ENCODE measurements around the gene DEGS1. TPM values are rescaled to one million over a fixed set of nuclear protein-coding genes. Genes with fewer than 3 reads are reported as not detected.

DEGS1 gene
- 43.3 TPM for total RNA-seq

DNA sequence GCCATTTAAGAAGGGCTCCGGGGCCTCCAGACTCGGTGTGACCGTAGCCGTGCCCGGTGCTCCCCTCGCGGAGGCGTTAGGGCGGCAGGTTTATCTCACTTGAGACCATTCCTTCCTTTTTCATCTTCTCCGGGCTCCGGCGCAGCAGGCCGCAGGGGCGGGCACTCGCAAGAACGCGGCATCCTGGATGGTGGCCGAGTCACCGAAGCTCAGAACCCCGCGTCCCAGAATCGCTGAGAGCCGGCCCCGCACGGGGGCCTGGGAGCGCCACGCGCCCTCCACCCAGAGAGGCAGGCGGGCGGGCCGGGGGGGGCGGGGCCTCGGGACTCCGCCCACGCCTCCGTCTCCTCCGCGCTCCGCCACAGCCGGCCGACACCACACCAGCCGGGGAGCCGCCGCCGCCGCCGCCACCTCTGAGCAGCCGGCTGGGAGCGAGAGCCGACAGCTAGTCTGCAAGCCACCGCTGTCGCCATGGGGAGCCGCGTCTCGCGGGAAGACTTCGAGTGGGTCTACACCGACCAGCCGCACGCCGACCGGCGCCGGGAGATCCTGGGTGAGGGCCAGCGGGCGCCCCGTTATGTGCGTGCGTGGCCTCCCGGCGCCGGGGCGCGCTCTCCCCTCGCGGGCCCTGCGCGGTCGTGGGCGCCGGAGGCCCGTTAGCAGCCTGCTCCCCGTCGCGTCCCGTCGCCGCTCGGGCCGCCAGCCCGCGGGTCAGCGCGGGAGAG lies at the start of gene DEGS1:
Gene DEGS1, plus strand, starts transcription at position 375 of the 725 bp plus-strand sequence. Its CDS starts 97 bp downstream, at position 472.
- no peaks in the 10 kb centered on the region for H3K9me3 ChIP-seq (ENCODE audit: control insufficient read depth in 3 of 3, low read length in 3 of 3)
- no peaks in the 10 kb centered on the region for H3K27me3 ChIP-seq (ENCODE audit: control insufficient read depth in 3 of 3, insufficient read depth in 3 of 3, low read length in 3 of 3)
- peaks cover 9 to 15% (median 13%) of the 10 kb centered on the region in 3 donors for H3K4me1 ChIP-seq (ENCODE audit: control insufficient read depth in 3 of 3, insufficient read depth in 3 of 3, low read length in 3 of 3)
- peak within 1 kb of the TSS; percentile 81 to 93 (median 88) for H3K9ac ChIP-seq (ENCODE audit: low read depth in 1 of 3, low read length in 3 of 3)
- peak within 1 kb of the TSS; percentile 88 for H3K27ac ChIP-seq (ENCODE audit: low read depth, low read length)
- no peaks in the 10 kb centered on the region for H3K36me3 ChIP-seq (ENCODE audit: control insufficient read depth in 3 of 3, insufficient read depth in 3 of 3, low read length in 3 of 3)
- peak within 1 kb of the TSS; percentile 85 to 92 (median 90) for H3K4me3 ChIP-seq (ENCODE audit: low read length in 3 of 3)

DNA sequence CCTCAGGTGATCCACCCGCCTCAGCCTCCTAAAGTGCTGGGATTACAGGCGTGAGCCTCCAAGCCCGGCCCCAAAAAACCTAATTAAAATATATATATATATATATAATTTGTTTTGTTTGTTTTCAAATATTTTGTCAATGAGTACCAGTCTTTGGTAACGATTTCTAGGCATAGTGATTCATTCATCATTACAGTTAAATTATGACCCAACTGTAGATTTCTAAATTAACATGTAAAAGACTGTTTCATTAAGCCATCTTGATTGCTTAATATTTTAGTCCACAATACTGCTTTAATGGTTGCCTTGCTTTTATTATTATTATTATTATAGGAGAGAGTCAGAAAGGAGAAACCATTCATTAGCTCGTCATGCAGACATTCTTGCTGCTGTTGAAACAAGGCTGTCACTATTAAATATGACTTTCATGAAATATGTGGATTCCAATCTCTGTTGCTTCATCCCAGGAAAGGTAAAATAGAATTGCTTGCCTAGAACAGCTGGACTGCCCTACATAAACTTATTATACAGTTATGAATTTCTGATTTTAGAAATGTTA lies 49.2 kb upstream of the DEGS1 start:
- Histone ChIP-seq H3K4me1 (ENCODE audit: control insufficient read depth in 3 of 3, insufficient read depth in 3 of 3, low read length in 3 of 3) (no peaks in the 10 kb centered on the region), H3K9me3 (ENCODE audit: control insufficient read depth in 3 of 3, low read length in 3 of 3) (peaks cover 0 to 3% (median 0%) of the 10 kb centered on the region in 3 donors), H3K9ac (ENCODE audit: low read depth in 1 of 3, low read length in 3 of 3) (no peak overlapping the region), H3K4me3 (ENCODE audit: low read length in 3 of 3) (no peak overlapping the region), H3K27me3 (ENCODE audit: control insufficient read depth in 3 of 3, insufficient read depth in 3 of 3, low read length in 3 of 3) (no peaks in the 10 kb centered on the region), H3K36me3 (ENCODE audit: control insufficient read depth in 3 of 3, insufficient read depth in 3 of 3, low read length in 3 of 3) (peaks cover 5 to 37% (median 34%) of the 10 kb centered on the region in 3 donors), H3K27ac (ENCODE audit: low read depth, low read length) (no peak overlapping the region)

DNA sequence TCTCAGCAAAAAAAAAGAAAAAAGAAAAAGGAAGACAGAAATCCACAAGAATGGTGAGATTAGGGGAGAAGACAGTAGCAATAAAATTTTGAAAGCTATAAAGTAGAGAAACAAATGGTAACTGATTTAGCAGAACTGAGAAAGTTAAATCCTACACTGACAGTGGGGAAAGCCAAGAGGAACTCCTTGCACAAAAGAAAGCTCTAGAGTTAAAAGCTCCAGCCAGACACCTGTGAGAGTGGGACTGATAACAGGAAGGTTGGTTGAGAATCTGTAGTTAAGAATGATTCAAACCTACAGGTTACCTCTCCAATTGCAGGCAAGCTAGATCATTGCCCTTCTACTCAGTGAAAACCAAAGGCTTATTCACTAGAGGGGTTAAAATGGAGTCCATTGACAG lies 45.5 kb upstream of the DEGS1 start:
- no peaks in the 10 kb centered on the region for H3K27me3 ChIP-seq (ENCODE audit: control insufficient read depth in 3 of 3, insufficient read depth in 3 of 3, low read length in 3 of 3)
- H3K4me3 ChIP-seq (ENCODE audit: low read length in 3 of 3) = no peak overlapping the region
- no peak overlapping the region for H3K27ac ChIP-seq (ENCODE audit: low read depth, low read length)
- H3K36me3 ChIP-seq (ENCODE audit: control insufficient read depth in 3 of 3, insufficient read depth in 3 of 3, low read length in 3 of 3) = peaks cover 5 to 19% (median 19%) of the 10 kb centered on the region in 3 donors
- H3K9ac ChIP-seq (ENCODE audit: low read depth in 1 of 3, low read length in 3 of 3) = no peak overlapping the region
- no peaks in the 10 kb centered on the region for H3K4me1 ChIP-seq (ENCODE audit: control insufficient read depth in 3 of 3, insufficient read depth in 3 of 3, low read length in 3 of 3)
- no peaks in the 10 kb centered on the region for H3K9me3 ChIP-seq (ENCODE audit: control insufficient read depth in 3 of 3, low read length in 3 of 3)

DNA sequence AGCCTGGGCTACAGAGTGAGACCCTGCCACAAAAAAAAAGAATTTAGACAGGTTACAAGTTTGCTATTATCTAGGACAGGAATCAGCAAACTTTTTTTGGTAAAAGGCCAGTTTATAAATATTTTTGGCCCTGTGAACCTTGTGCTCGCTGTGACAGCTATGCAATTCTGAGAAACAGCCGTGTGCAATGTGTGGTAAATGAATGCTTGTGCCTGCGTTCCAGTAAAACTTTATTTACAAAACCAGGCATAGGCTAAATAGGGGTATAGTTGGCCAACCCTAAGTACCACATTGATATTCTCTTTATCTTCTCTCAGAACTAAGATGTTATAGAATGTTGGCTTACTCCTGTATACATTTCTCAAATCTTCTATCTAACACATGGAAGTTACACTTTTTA lies 44.8 kb upstream of the DEGS1 start:
- Histone ChIP-seq H3K9ac (ENCODE audit: low read depth in 1 of 3, low read length in 3 of 3) (no peak overlapping the region), H3K27ac (ENCODE audit: low read depth, low read length) (no peak overlapping the region), H3K4me1 (ENCODE audit: control insufficient read depth in 3 of 3, insufficient read depth in 3 of 3, low read length in 3 of 3) (no peaks in the 10 kb centered on the region), H3K4me3 (ENCODE audit: low read length in 3 of 3) (no peak overlapping the region), H3K9me3 (ENCODE audit: control insufficient read depth in 3 of 3, low read length in 3 of 3) (no peaks in the 10 kb centered on the region), H3K36me3 (ENCODE audit: control insufficient read depth in 3 of 3, insufficient read depth in 3 of 3, low read length in 3 of 3) (peaks cover 5 to 13% (median 12%) of the 10 kb centered on the region in 3 donors), H3K27me3 (ENCODE audit: control insufficient read depth in 3 of 3, insufficient read depth in 3 of 3, low read length in 3 of 3) (no peaks in the 10 kb centered on the region)

DNA sequence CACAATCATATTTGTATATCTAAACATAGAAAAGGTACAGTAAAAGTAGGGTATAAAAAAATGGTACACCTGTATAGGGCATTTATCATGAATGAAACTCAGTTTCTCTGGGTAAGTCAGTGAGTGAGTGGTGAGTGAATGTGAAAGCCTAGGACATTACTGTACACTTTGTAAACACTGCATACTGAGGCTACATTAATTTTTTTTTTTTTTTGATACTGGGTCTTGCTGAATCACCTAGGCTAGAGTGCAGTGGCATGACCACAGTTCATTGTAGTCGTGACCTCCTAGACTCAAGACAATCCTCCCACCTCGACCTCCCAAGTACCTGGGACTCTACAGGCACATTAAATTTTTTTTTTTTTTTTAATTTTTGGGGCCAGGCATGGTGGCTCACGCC lies 41.3 kb upstream of the DEGS1 start:
- Histone ChIP-seq H3K9me3 (ENCODE audit: control insufficient read depth in 3 of 3, low read length in 3 of 3) (no peaks in the 10 kb centered on the region), H3K27me3 (ENCODE audit: control insufficient read depth in 3 of 3, insufficient read depth in 3 of 3, low read length in 3 of 3) (no peaks in the 10 kb centered on the region), H3K9ac (ENCODE audit: low read depth in 1 of 3, low read length in 3 of 3) (no peak overlapping the region), H3K27ac (ENCODE audit: low read depth, low read length) (no peak overlapping the region), H3K36me3 (ENCODE audit: control insufficient read depth in 3 of 3, insufficient read depth in 3 of 3, low read length in 3 of 3) (peaks cover 7 to 12% (median 8%) of the 10 kb centered on the region in 3 donors), H3K4me1 (ENCODE audit: control insufficient read depth in 3 of 3, insufficient read depth in 3 of 3, low read length in 3 of 3) (no peaks in the 10 kb centered on the region), H3K4me3 (ENCODE audit: low read length in 3 of 3) (no peak overlapping the region)

DNA sequence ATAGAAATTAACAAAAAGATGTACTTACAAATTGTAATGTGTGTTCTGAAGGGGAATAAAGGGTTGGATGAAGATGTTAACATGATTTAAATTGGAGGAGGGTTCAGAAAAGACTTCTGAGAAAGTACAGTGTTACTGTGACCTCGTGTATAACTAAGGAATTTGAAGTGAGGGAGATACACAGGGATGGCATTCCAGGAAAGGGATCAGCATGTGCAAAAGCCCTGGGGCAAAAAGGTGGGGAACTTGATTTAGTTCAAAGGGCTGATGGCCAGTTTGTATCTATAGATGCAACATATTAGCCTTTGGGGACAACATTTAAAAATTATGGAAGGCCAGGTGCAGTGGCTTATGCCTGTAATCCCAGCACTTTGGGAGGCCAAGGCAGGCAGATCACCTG lies 33.3 kb upstream of the DEGS1 start:
- Histone ChIP-seq H3K9me3 (ENCODE audit: control insufficient read depth in 3 of 3, low read length in 3 of 3) (no peaks in the 10 kb centered on the region), H3K36me3 (ENCODE audit: control insufficient read depth in 3 of 3, insufficient read depth in 3 of 3, low read length in 3 of 3) (peaks cover 2 to 6% (median 2%) of the 10 kb centered on the region in 3 donors)

DNA sequence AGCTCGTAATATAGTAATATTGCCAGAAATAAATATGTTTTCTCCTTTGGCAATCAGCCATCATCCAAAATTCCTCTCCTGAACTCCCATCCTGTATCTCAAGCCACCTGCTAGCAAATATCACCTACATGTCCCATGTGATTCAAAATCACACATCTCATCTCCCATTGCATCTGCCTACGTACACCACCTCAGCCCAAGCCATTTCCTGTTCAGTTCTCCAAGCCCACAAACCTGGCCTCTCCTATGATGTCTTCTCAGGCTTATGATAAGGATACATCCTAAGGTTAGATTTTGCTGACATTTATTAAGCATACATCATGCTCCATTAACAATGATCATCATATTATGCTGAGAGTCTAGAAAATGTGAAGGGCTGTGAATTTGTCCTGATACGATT lies 31.9 kb upstream of the DEGS1 start:
- Histone ChIP-seq H3K27me3 (ENCODE audit: control insufficient read depth in 3 of 3, insufficient read depth in 3 of 3, low read length in 3 of 3) (no peaks in the 10 kb centered on the region), H3K9ac (ENCODE audit: low read depth in 1 of 3, low read length in 3 of 3) (no peak overlapping the region), H3K36me3 (ENCODE audit: control insufficient read depth in 3 of 3, insufficient read depth in 3 of 3, low read length in 3 of 3) (peaks cover 0 to 6% (median 2%) of the 10 kb centered on the region in 3 donors), H3K4me3 (ENCODE audit: low read length in 3 of 3) (no peak overlapping the region), H3K27ac (ENCODE audit: low read depth, low read length) (no peak overlapping the region), H3K4me1 (ENCODE audit: control insufficient read depth in 3 of 3, insufficient read depth in 3 of 3, low read length in 3 of 3) (no peaks in the 10 kb centered on the region), H3K9me3 (ENCODE audit: control insufficient read depth in 3 of 3, low read length in 3 of 3) (no peaks in the 10 kb centered on the region)

More for the DNA sequence above, 33.3 kb upstream of the DEGS1 start:
- no peak overlapping the region for H3K27ac ChIP-seq (ENCODE audit: low read depth, low read length)
- no peak overlapping the region for H3K9ac ChIP-seq (ENCODE audit: low read depth in 1 of 3, low read length in 3 of 3)
- no peaks in the 10 kb centered on the region for H3K27me3 ChIP-seq (ENCODE audit: control insufficient read depth in 3 of 3, insufficient read depth in 3 of 3, low read length in 3 of 3)
- no peaks in the 10 kb centered on the region for H3K4me1 ChIP-seq (ENCODE audit: control insufficient read depth in 3 of 3, insufficient read depth in 3 of 3, low read length in 3 of 3)
- H3K4me3 ChIP-seq (ENCODE audit: low read length in 3 of 3) = no peak overlapping the region

DNA sequence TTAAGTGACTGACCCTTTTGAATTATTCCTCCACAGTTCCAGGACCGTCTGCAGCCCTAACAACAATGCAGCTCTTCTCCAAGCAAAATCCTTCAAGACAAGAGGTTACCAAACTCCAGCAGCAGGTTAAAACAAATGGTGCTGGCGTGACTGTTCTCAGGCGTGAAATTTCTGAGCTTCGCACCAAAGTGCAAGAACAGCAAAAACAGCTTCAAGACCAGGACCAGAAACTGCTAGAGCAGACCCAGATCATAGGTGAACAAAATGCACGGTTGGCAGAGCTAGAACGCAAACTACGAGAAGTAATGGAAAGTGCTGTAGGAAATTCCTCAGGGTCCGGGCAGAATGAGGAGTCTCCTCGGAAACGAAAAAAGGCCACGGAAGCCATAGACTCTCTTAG lies 25.7 kb upstream of the DEGS1 start:
- no peaks in the 10 kb centered on the region for H3K9me3 ChIP-seq (ENCODE audit: control insufficient read depth in 3 of 3, low read length in 3 of 3)
- H3K4me3 ChIP-seq (ENCODE audit: low read length in 3 of 3) = no peak overlapping the region
- H3K36me3 ChIP-seq (ENCODE audit: control insufficient read depth in 3 of 3, insufficient read depth in 3 of 3, low read length in 3 of 3) = peaks cover 6 to 34% (median 22%) of the 10 kb centered on the region in 3 donors
- no peaks in the 10 kb centered on the region for H3K4me1 ChIP-seq (ENCODE audit: control insufficient read depth in 3 of 3, insufficient read depth in 3 of 3, low read length in 3 of 3)
- no peak overlapping the region for H3K9ac ChIP-seq (ENCODE audit: low read depth in 1 of 3, low read length in 3 of 3)
- no peak overlapping the region for H3K27ac ChIP-seq (ENCODE audit: low read depth, low read length)
- no peaks in the 10 kb centered on the region for H3K27me3 ChIP-seq (ENCODE audit: control insufficient read depth in 3 of 3, insufficient read depth in 3 of 3, low read length in 3 of 3)

DNA sequence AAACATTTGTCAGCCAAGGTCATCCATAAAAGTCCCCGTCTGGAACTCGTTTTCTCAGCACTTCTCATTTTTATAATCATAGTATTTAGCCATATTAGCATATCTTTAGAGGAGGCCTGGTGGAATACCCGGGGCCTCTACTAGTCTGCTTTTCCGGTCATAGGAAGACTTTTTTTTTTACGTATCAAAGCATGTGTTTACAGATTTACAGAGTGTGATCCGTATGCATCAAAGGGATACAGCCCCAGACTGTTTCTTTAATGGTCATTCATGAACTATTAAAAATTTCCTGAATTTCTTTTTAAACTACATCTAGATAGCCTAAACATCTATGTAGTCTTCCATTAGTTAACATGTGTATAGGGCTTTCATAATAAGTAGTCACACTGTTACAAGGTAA lies 23.5 kb upstream of the DEGS1 start:
- no peak overlapping the region for H3K4me3 ChIP-seq (ENCODE audit: low read length in 3 of 3)
- H3K27me3 ChIP-seq (ENCODE audit: control insufficient read depth in 3 of 3, insufficient read depth in 3 of 3, low read length in 3 of 3) = no peaks in the 10 kb centered on the region
- H3K9me3 ChIP-seq (ENCODE audit: control insufficient read depth in 3 of 3, low read length in 3 of 3) = no peaks in the 10 kb centered on the region
- no peak overlapping the region for H3K9ac ChIP-seq (ENCODE audit: low read depth in 1 of 3, low read length in 3 of 3)
- no peaks in the 10 kb centered on the region for H3K4me1 ChIP-seq (ENCODE audit: control insufficient read depth in 3 of 3, insufficient read depth in 3 of 3, low read length in 3 of 3)
- no peak overlapping the region for H3K27ac ChIP-seq (ENCODE audit: low read depth, low read length)
- peaks cover 6 to 28% (median 22%) of the 10 kb centered on the region in 3 donors for H3K36me3 ChIP-seq (ENCODE audit: control insufficient read depth in 3 of 3, insufficient read depth in 3 of 3, low read length in 3 of 3)

DNA sequence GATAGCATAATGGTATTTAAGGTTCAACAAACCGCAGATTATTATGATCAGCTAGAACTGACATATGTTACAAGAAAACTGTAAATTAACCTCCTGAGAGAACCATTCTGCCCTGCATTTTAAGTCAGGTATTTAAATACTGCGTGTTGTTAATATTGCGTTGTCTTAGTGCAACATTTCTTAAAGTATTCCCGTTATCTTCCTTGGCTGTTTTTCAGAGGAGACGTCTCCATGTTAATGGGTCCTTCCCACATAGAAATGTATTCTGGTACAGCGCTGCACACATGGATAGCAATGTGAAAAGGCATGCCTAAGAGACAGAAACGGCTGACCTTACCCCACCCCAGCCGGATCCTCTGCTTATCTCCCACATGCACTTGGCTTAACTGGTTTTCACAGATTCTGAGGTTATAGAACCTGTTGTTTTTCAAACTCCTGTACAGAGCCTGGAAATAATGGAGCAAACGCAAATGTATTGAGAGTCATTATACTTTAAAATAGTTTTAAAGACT lies 22.8 kb upstream of the DEGS1 start:
- no peaks in the 10 kb centered on the region for H3K9me3 ChIP-seq (ENCODE audit: control insufficient read depth in 3 of 3, low read length in 3 of 3)
- H3K27ac ChIP-seq (ENCODE audit: low read depth, low read length) = no peak overlapping the region
- no peak overlapping the region for H3K9ac ChIP-seq (ENCODE audit: low read depth in 1 of 3, low read length in 3 of 3)
- no peaks in the 10 kb centered on the region for H3K27me3 ChIP-seq (ENCODE audit: control insufficient read depth in 3 of 3, insufficient read depth in 3 of 3, low read length in 3 of 3)
- H3K4me3 ChIP-seq (ENCODE audit: low read length in 3 of 3) = no peak overlapping the region
- no peaks in the 10 kb centered on the region for H3K4me1 ChIP-seq (ENCODE audit: control insufficient read depth in 3 of 3, insufficient read depth in 3 of 3, low read length in 3 of 3)
- peaks cover 6 to 28% (median 22%) of the 10 kb centered on the region in 3 donors for H3K36me3 ChIP-seq (ENCODE audit: control insufficient read depth in 3 of 3, insufficient read depth in 3 of 3, low read length in 3 of 3)
